SK-N-SH treated with all-trans-retinoic acid at 6 μM for 48 hours (cell line): Measurements from ENCODE around the gene GIPC2.

Experiments used
- ARNTL ChIP-seq: fragments of 450-650 bp; formaldehyde crosslinking; IDR thresholded peaks from 2 replicates; pipeline ENCODE4 v1.5.0; 2020; ENCODE audit warnings: low read depth, mild to moderate bottlenecking, moderate library complexity, borderline replicate concordance
- GLIS3 ChIP-seq: fragments of 250-450 bp; sonication (Bioruptor Pico); IDR thresholded peaks from 2 replicates; pipeline ENCODE4 v1.5.0; 2020; ENCODE audit warnings: mild to moderate bottlenecking, moderate library complexity
- TOX ChIP-seq: fragments of 250-450 bp; sonication (Bioruptor Pico); IDR thresholded peaks from 2 replicates; pipeline ENCODE4 v1.8.0; 2021; ENCODE audit warnings: mild to moderate bottlenecking, moderate library complexity, borderline replicate concordance
- ZFP3 ChIP-seq: fragments of 250-450 bp; sonication (Bioruptor Pico); IDR thresholded peaks from 2 replicates; pipeline ENCODE4 v1.5.0; 2020; ENCODE audit warnings: mild to moderate bottlenecking, moderate library complexity
- ZFP30 ChIP-seq: fragments of 450-650 bp; formaldehyde crosslinking; IDR thresholded peaks from 2 replicates; pipeline ENCODE4 v1.5.0; 2022; ENCODE audit warnings: mild to moderate bottlenecking, moderate library complexity
- TF ChIP-seq, protein P1 (sequence below): fragments of 250-450 bp; sonication (Bioruptor Pico); IDR thresholded peaks from 2 replicates; pipeline ENCODE4 v1.8.0; 2020; ENCODE audit warnings: mild to moderate bottlenecking, moderate library complexity, borderline replicate concordance
- TF ChIP-seq, protein P2 (sequence below): fragments of 250-450 bp; sonication (Bioruptor Pico); IDR thresholded peaks from 2 replicates; pipeline ENCODE4 v1.5.1; 2020; ENCODE audit warnings: low read depth, mild to moderate bottlenecking, moderate library complexity

DNA sequence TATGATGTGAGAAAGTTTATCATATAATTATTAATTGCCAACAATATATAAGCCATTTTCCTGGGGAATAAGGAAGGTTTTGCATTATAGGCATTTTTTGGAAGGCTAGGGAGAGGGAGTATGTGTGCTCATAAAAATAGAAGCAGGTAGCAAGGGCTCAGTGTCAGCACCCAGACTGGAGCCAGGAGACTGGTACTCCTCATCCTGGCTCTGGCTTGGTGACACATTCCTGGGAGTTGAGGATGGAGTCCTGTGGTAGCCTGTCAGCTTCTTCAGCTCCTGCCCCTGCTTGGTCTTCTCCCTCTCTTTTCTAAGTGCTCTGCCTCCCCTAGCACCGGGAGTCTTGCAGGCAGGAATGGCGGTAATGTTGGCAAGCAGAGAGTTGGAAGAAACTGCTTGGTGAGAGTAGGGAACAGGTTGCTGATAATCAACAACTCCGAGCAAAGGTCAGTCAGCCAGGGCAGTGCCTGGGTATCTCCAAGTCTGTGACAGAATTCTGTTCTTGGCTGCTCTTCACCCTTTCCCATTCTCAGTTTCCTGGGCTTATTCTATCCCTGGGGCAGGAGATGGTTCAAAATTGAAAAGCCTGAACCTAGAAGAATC lies 23.0 kb downstream of the GIPC2 start:
- TF ChIP-seq ZFP3 (CRISPR knock-in tag) (no peak), ZFP30 (no peak), ARNTL (CRISPR knock-in tag) (no peak), GLIS3 (CRISPR knock-in tag) (no peak), TOX (CRISPR knock-in tag) (no peak)
- TF ChIP-seq, protein P1, sequence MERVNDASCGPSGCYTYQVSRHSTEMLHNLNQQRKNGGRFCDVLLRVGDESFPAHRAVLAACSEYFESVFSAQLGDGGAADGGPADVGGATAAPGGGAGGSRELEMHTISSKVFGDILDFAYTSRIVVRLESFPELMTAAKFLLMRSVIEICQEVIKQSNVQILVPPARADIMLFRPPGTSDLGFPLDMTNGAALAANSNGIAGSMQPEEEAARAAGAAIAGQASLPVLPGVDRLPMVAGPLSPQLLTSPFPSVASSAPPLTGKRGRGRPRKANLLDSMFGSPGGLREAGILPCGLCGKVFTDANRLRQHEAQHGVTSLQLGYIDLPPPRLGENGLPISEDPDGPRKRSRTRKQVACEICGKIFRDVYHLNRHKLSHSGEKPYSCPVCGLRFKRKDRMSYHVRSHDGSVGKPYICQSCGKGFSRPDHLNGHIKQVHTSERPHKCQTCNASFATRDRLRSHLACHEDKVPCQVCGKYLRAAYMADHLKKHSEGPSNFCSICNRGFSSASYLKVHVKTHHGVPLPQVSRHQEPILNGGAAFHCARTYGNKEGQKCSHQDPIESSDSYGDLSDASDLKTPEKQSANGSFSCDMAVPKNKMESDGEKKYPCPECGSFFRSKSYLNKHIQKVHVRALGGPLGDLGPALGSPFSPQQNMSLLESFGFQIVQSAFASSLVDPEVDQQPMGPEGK (CRISPR knock-in tag), result no peak
- TF ChIP-seq, protein P2, sequence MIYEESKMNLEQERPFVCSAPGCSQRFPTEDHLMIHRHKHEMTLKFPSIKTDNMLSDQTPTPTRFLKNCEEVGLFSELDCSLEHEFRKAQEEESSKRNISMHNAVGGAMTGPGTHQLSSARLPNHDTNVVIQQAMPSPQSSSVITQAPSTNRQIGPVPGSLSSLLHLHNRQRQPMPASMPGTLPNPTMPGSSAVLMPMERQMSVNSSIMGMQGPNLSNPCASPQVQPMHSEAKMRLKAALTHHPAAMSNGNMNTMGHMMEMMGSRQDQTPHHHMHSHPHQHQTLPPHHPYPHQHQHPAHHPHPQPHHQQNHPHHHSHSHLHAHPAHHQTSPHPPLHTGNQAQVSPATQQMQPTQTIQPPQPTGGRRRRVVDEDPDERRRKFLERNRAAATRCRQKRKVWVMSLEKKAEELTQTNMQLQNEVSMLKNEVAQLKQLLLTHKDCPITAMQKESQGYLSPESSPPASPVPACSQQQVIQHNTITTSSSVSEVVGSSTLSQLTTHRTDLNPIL, result no peak
